Activated gamma-delta T cell treated with anti-CD3 and anti-CD28 coated beads, Interleukin-2, amount 50 U/mL, for 16 hours (primary cell): Measurements from ENCODE around the gene HAGH.

Experiments used
- DNase-seq: peaks from one replicate; pipeline ENCODE4 v3.0.0-alpha.2; 2020; ENCODE audit warnings: low read depth

HAGH gene

DNA sequence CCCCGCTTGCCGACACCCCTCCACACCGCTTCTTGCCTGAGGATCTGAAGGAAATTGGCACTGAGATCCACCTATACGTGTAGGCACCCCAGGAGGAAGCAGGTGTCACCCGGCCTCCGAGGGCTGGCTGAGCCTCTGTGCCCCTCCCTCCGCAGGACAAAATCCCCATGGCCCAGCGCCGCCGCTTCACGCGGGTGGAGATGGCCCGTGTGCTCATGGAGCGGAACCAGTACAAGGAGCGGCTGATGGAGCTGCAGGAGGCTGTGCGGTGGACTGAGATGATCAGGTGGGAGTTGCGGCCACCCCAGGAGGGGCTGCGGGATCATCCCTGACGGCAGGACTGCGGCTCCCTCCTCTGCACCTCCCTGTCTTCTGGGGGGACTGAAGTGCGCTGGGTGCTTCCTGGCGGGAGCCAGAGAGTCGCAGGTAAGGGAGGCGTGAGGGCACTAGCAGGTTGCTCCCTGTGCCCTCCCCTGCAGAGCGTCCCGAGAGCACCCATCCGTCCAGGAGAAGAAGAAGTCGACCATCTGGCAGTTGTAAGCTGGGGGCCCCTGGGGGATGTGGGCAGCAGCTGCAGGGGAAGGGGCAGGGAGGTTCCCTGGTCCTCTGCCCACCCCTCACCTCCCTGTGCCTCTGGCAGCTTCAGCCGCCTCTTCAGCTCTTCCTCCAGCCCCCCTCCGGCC is 64.3 kb downstream of the HAGH start:
- DNase-seq: no peak

DNA sequence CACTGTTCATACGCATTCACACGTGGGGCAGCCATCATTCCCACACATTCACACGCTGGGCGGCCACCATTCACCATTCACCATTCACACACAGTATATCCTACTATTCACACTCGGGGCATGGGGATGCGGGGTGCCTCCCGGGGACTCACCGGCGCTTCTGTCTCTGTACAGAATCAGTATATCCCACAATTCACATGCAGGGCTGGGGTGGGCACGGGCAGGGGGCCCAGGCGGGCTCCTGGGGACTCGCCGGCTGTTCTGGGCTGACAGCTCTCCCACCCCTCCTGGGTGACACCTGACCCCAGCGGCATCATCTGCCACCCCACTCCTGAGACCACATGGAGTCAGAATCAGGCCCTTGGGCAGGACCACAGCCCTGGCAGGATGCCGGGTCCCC is 64.9 kb downstream of the HAGH start:
- no peak for DNase-seq

DNA sequence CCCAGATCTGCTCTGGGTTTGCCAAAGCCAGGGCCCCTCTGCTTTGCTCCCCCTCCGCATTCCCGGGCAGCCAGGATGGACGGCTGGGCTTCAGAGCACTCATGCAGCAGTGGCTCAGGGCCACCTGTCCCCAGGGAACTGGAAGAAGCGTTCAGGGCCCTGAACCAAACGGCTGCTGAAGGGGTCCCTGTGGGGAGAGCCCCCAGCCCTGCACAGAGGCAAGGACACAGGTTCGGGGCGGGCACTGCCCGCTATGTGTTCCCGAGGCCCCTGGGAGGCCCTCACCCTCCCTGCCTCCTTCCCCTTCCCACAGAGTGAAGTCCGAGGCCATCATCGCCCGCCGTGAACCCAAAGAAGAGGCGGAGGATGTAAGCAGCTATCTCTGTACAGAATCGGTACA is 65.7 kb downstream of the HAGH start:
- DNase-seq: no peak

GRCh38 chr16:1759511-1759910 is 67.1 kb downstream of the HAGH start:
- DNase-seq: no peak

GRCh38 chr16:1758923-1759322 is 67.7 kb downstream of the HAGH start:
- no peak for DNase-seq

DNA sequence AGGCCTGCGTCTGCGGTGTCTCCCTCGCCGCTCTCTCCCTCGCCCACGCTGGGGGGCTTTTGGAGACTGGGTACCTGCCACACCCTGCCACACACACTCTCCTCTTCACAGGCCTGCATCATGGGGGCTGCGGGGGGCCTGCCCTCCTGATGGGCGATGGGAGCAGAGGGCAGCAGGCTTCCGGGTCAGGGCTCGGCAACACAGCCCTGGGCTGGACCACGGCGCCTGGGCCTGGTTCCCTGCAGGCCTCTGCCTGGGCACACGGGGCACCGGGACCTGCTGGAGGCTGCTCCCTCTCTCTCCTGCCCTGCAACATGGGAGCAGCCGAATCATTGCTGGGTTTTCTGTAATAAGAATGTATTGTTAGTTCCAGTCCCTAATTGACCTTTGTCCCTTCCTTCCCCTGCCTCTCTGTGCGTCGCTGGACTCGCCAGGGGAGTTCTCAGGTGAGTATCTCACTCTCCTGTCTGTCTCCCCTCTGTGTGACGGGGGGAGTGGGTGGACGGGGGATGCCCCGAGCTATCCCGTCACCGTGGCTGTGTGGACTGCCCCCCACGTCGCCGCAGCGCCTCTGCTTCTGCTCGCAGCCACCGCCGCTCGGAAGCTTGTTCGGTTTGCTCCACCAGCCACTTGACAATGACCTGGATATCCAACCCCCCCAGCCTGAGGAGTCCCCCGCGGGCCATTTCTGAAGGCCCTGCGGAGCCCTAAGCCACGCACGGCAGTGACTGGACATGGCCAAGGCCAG is 68.7 kb downstream of the HAGH start:
- no peak for DNase-seq
